GM12878 (cell line): Measurements from ENCODE around the gene CDYL. TPM values are rescaled to one million over a fixed set of nuclear protein-coding genes. Genes with fewer than 3 reads are reported as not detected.

Experiments used
- ATAC-seq: fragments of 200-7000 bp; cut with Tn5 transposase; 3 replicates; pipeline ENCODE4 v1.9.1; 2020; ENCODE audit warnings: mild to moderate bottlenecking, moderate library complexity
- BruUV-seq: library from RNA; stranded (reverse); fragments of 400-500 nt; replicated peaks from 2 replicates; lab custom pipeline; 2021; lab: Mats Ljungman, UMichigan
- CTCF ChIA-PET: fragments of 300-600 bp; sonication (Branson Sonifier 250); formaldehyde crosslinking; extraction: SDS; loops from one replicate; lab custom pipeline; 2021; ENCODE audit warnings: inconsistent platforms; lab: Yijun Ruan, JAX
- POLR2A ChIA-PET: fragments of 350-600 bp; formaldehyde crosslinking; extraction: SDS; loops from one replicate; lab custom pipeline; 2021; ENCODE audit warnings: inconsistent platforms; lab: Charles Lee
- RAD21 ChIA-PET: fragments of 300-600 bp; sonication (Branson Sonifier 250); formaldehyde crosslinking; loops from one replicate; lab custom pipeline; 2023; ENCODE audit warnings: antibody characterized with exemption; ENCODE audit not compliant: unreplicated experiment; lab: Charles Lee
- SMC1A ChIA-PET: fragments of 300-600 bp; sonication (Branson Sonifier 250); formaldehyde crosslinking; loops from one replicate; lab custom pipeline; 2023; ENCODE audit not compliant: unreplicated experiment, uncharacterized antibody; lab: Charles Lee
- DNase-seq: peaks from one replicate; pipeline ENCODE4 v3.0.0-alpha.2; 2011; ENCODE audit warnings: low read depth, low spot score
- FAIRE-seq: peaks from 3 replicates; lab custom pipeline; 2011; peaks lifted over from hg19 to GRCh38; lab: Jason Lieb, UNC
- H2AFZ ChIP-seq: 2 replicates; pipeline ENCODE4 v1.6.0; 2011; ENCODE audit warnings: low read depth, low read length, control low read depth; ENCODE audit not compliant: control insufficient read depth
- H3K27ac ChIP-seq: 2 replicates; pipeline ENCODE4 v1.5.1; 2011; ENCODE audit warnings: control low read depth; ENCODE audit not compliant: control insufficient read depth, insufficient read depth
- H3K27me3 ChIP-seq, 2 experiments: replicated peaks in 1 of 2; 2 replicates each; pipeline versions ENCODE4 v1.6.0 to v1.6.1; 2011; ENCODE audit warnings: low read length in 1 of 2; ENCODE audit not compliant: control insufficient read depth in 2 of 2, insufficient read depth in 2 of 2
- H3K36me3 ChIP-seq, 2 experiments: 2 replicates each; pipeline ENCODE4 v1.5.1; 2011; ENCODE audit warnings: low read length in 1 of 2; ENCODE audit not compliant: control insufficient read depth in 2 of 2, insufficient read depth in 2 of 2
- H3K4me1 ChIP-seq: 2 replicates; pipeline ENCODE4 v1.6.1; 2011; ENCODE audit warnings: mild to moderate bottlenecking, low read length, moderate library complexity, mixed read lengths; ENCODE audit not compliant: control insufficient read depth, insufficient read depth
- H3K4me2 ChIP-seq: 2 replicates; pipeline ENCODE4 v1.6.0; 2011; ENCODE audit warnings: control low read depth; ENCODE audit not compliant: control insufficient read depth, insufficient read depth
- H3K4me3 ChIP-seq: fragments of 200-600 bp; sonication (generic); 2 replicates; pipeline ENCODE4 v1.5.1; 2016
- H3K79me2 ChIP-seq: 2 replicates; pipeline ENCODE4 v1.6.0; 2011; ENCODE audit warnings: low read length; ENCODE audit not compliant: control insufficient read depth, insufficient read depth
- H3K9ac ChIP-seq: 2 replicates; pipeline ENCODE4 v1.8.0; 2011; ENCODE audit warnings: low read length, control low read depth, mixed read lengths; ENCODE audit not compliant: control insufficient read depth, insufficient read depth
- H3K9me3 ChIP-seq: replicated peaks from 3 replicates; pipeline ENCODE4 v1.5.1; 2011; ENCODE audit warnings: mild to moderate bottlenecking, low read length; ENCODE audit not compliant: control insufficient read depth, insufficient read depth
- H4K20me1 ChIP-seq: 2 replicates; pipeline ENCODE4 v1.6.0; 2011; ENCODE audit not compliant: control insufficient read depth, insufficient read depth
- HCFC1 ChIP-seq: fragments of 150-350 bp; IDR thresholded peaks from 2 replicates; pipeline ENCODE4 v1.6.1; 2014; ENCODE audit warnings: low read length
- HDAC2 ChIP-seq: fragments of 200-600 bp; sonication (generic); IDR thresholded peaks from 2 replicates; pipeline ENCODE4 v1.6.1; 2017
- IKZF1 ChIP-seq: fragments of 450-650 bp; conservative IDR thresholded peaks from 2 replicates; pipeline ENCODE4 v1.6.1; 2017; ENCODE audit warnings: antibody characterized with exemption, mild to moderate bottlenecking
- MXI1 ChIP-seq: fragments of 150-350 bp; IDR thresholded peaks from 2 replicates; pipeline ENCODE4 v1.6.1; 2011; ENCODE audit warnings: low read depth, mild to moderate bottlenecking, inconsistent platforms, low read length, improper control_type of control experiment
- NFXL1 ChIP-seq: fragments of 450-650 bp; IDR thresholded peaks from 2 replicates; pipeline ENCODE4 v1.6.1; 2017; ENCODE audit warnings: antibody characterized with exemption, mild to moderate bottlenecking, borderline replicate concordance
- NFYA ChIP-seq: IDR thresholded peaks from 2 replicates; pipeline ENCODE4 v1.6.1; 2011; ENCODE audit warnings: low read depth, mild to moderate bottlenecking, low read length, improper control_type of control experiment, borderline replicate concordance
- RAD21 ChIP-seq: IDR thresholded peaks from 2 replicates; pipeline ENCODE4 v1.6.1; 2011; ENCODE audit warnings: mild to moderate bottlenecking, low read depth, low read length, moderate library complexity; ENCODE audit not compliant: insufficient read depth
- SRF ChIP-seq, 2 experiments: IDR thresholded peaks; 2 replicates each; pipeline ENCODE4 v1.6.1; 2011; ENCODE audit warnings: low read depth in 2 of 2, low read length in 2 of 2, mild to moderate bottlenecking in 1 of 2, moderate library complexity in 1 of 2
- STAT3 ChIP-seq: IDR thresholded peaks from 2 replicates; pipeline ENCODE4 v1.6.1; 2011; ENCODE audit warnings: low read depth, low read length, improper control_type of control experiment
- WGBS: methylation state at CpG from one replicate; pipeline ENCODE4 v1.1.6; 2016; ENCODE audit warnings: low lambda C conversion rate; ENCODE audit not compliant: insufficient replicate concordance, insufficient coverage; ENCODE audit errors: missing lambda C conversion rate; 5-methylcytosine and 5-hydroxymethylcytosine counted together
- in situ Hi-C: fragments of 300-500 bp; cut with MboI; formaldehyde crosslinking; loops from 9 replicates; pipeline ENCODE4 v1.14.3; 2018; ENCODE audit warnings: mixed read lengths
- intact Hi-C: fragments of 100-400 bp; cut with micrococcal nuclease; formaldehyde crosslinking; loops from one replicate; pipeline ENCODE4 v1.14.2; 2022; ENCODE audit not compliant: unreplicated experiment
- polyA plus RNA-seq, 11 experiments: library from polyadenylated mRNA; depleted of rRNA in 4 of 11; unstranded in 6 of 11; stranded (reverse) in 5 of 11; fragments of >200 nt; fragmentation: Nextera tagmentation in 4 of 11; fragmentation: Illumina TruSeq in 1 of 11; extraction: Ambion mirVana in 4 of 11; extraction: Trizol in 1 of 11; gene quantifications; 1 replicate in 1 of 11; 2 replicates in 10 of 11; pipeline versions ENCODE4 v1.2.1 to v1.2.3, GENCODE V29; 2011 to 2016; ENCODE audit warnings: inconsistent platforms in 2 of 11, missing spikeins in 2 of 11, low read depth in 1 of 11
- total RNA-seq, 4 experiments: library from RNA; depleted of rRNA in 3 of 4; stranded (reverse); fragments of >200 nt in 3 of 4; fragmentation: Illumina TruSeq in 1 of 4; extraction: Trizol in 1 of 4; gene quantifications; 2 replicates each; pipeline versions ENCODE4 v1.2.1 to v1.2.3, GENCODE V29; 2013 to 2021
- TF ChIP-seq, protein P1 (sequence below): fragments of 150-350 bp; IDR thresholded peaks from 2 replicates; pipeline ENCODE4 v1.6.1; 2014; ENCODE audit warnings: mild to moderate bottlenecking, low read depth, low read length

Gene CDYL
- total and polyA plus RNA-seq, 10 of the 15 experiments (the other 5 are each of a cell fraction or from before 2014, with no cell fraction given), result 9.3 to 61.2 (median 28.5) TPM

DNA sequence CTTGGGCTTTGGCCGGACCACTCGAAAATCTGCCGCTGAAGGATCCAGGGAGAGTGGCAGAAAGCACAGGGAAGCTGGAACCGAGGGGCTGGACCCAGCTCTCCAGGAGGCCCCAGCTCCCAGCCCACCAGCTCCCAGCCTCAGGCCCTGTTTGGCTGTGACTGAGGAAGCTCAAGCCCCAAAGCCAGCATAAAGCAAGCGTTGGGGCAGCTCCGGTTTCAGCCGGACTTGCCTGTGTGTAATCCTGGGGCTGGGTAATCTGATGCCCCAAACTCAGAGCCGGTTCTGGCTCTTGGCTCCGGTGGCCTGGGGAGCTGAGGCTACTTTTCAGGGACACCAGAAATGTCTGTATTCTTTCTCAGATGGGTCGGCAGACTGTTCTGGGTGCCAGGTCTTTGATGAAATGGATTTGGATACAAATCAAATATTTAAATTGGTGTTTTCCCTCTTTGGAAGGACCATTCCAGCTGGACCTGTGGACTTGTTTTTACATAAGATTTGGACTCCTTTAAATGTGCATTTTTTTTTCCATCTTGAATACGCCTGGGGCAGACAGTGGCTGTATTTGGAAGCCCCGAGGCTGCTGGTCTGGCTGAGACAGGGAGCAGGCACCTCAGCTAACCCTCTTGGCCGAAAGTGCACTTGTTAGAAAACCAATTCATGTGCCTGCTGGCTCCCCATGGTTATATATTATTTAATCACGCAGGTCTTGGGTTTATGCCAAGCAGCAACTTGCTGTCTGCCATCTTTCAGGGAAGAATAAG lies 198.0 kb downstream of the CDYL start (continued):
- no peak for TF ChIP-seq IKZF1
- TF ChIP-seq, protein P1, sequence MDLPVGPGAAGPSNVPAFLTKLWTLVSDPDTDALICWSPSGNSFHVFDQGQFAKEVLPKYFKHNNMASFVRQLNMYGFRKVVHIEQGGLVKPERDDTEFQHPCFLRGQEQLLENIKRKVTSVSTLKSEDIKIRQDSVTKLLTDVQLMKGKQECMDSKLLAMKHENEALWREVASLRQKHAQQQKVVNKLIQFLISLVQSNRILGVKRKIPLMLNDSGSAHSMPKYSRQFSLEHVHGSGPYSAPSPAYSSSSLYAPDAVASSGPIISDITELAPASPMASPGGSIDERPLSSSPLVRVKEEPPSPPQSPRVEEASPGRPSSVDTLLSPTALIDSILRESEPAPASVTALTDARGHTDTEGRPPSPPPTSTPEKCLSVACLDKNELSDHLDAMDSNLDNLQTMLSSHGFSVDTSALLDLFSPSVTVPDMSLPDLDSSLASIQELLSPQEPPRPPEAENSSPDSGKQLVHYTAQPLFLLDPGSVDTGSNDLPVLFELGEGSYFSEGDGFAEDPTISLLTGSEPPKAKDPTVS, result no peak
- no peak for TF ChIP-seq MXI1
- no peak for TF ChIP-seq RAD21
- TF ChIP-seq NFYA, result no peak
- no peak for TF ChIP-seq SRF (IDR thresholded peaks at IDR 0.05; ENCODE audit: low read depth in 2 of 2, low read length in 2 of 2)
- no peak for TF ChIP-seq STAT3
- no peak for TF ChIP-seq HDAC2
- no peak for TF ChIP-seq HCFC1

DNA sequence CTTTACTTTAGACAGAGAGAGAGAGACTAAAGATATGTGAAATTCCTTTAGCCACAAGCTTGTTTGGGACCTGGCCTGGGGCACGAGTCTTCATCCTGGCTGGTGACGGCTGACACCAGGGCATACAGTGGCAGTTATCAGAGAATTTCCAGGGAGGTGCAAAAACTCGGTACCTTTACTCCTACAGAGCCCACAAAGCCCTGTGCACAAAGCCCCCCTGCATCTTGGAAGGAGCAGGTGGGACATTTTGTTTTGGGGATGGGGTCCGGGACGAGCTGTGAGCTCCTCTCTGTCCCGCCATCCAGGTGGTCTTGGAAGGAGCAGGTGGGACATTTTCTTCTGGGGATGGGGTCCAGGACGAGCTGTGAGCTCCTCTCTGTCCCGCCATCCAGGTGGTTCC lies 198.8 kb downstream of the CDYL start:
- no peaks in the 10 kb centered on the region for H3K4me1 ChIP-seq
- no peak overlapping the region for H3K4me2 ChIP-seq
- no peaks in the 10 kb centered on the region for H3K36me3 ChIP-seq
- no peak overlapping the region for H2AFZ ChIP-seq
- no peak overlapping the region for H3K9ac ChIP-seq
- no TSS peak for BruUV-seq
- H4K20me1 ChIP-seq, result no peaks in the 10 kb centered on the region
- no peak overlapping the region for H3K27ac ChIP-seq
- DNase-seq (no peak), FAIRE-seq (no peak), ATAC-seq (no peak)
- ChIA-PET CTCF (interaction anchor here (0.7 kb wide), 1 partner anchor 265 kb away, joined by 3 read pairs; no protein-coding TSS in a partner anchor), RAD21 (no interaction called here), POLR2A (no interaction called here), SMC1A (no interaction called here)
- H3K27me3 ChIP-seq, result peaks cover 0 to 2% of the 10 kb centered on the region in 2 experiments; a peak in 1 of 4 replicates
- intact Hi-C loops (no loop called here), in situ Hi-C loops (no loop called here)
- no peak for TF ChIP-seq NFXL1
- H3K79me2 ChIP-seq, result no peaks in the 10 kb centered on the region
- 21% methylated on average over 8 of the region's 8 CpGs for WGBS
- H3K9me3 ChIP-seq, result peaks cover 1% of the 10 kb centered on the region; the same call in 1 of the 3 replicates
- H3K4me3 ChIP-seq, result no peak overlapping the region
